ENCODE data around the gene TRIO. TPM values are rescaled to one million over a fixed set of nuclear protein-coding genes. Genes with fewer than 3 reads are reported as not detected.

The TRIO gene
- total and polyA plus RNA-seq, 2 donors (not counting 1 experiment from before 2014, with no cell fraction given): 134 to 281 TPM

DNA sequence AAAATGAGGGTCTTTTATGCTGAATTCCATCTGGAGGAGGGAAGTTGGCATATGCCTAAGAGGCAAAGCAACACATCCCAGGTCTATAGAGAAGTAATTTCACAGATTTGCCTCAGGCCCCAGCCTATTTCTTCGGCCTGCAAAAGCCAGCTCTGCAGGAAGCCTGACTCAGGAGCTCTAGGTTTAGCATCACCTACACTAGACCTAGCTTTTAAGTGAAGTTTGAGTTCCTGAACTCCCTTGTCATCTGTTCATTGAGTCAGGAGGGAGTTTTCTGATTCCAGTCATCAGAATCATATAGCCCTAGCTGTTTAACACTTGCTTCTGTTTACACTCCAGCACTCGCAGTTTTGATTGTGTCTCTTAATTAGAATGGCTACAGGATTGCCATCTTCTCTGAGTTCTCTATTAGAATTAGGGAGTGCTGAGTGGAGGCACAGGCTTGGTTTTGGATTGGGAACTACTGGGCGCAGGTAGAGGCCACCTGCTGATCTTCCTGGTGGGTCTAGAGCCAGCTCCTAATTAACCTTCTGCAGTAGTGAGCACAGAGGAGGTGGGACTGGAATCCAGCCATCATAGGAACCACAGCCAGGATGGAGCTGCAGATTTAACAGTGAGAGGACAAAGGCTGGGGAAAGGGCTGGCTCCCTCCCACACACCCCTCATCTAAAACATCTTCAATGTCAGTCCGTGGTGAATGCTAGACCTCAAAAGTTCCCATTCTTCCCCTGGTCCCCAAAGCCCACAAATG is 179.5 kb downstream of the TRIO start:
- Histone ChIP-seq H3K36me3 (ENCODE audit: control insufficient read depth, insufficient read depth, low read length) (peaks cover 16% of the 10 kb centered on the region), H3K9me3 (ENCODE audit: control insufficient read depth, insufficient read depth, low read depth, low read length) (no peaks in the 10 kb centered on the region), H3K27me3 (ENCODE audit: control insufficient read depth, insufficient read depth, low read length) (no peaks in the 10 kb centered on the region), H3K27ac (ENCODE audit: insufficient read depth, low read length) (no peak overlapping the region), H3K79me2 (ENCODE audit: control insufficient read depth, insufficient read depth, low read length) (peaks cover 68% of the 10 kb centered on the region), H3K4me1 (ENCODE audit: control insufficient read depth, extremely low read depth, insufficient read depth, low read length) (no peaks in the 10 kb centered on the region), H3K4me2 (ENCODE audit: extremely low read depth, insufficient read depth, low read length) (no peak overlapping the region), H3K4me3 (replicated peaks in 1 of 4; ENCODE audit: control extremely low read depth in 1 of 4, insufficient read depth in 1 of 4, low read depth in 3 of 4, low read length in 4 of 4) (no peak overlapping the region), H3K9ac (ENCODE audit: insufficient read depth, low read length) (no peak overlapping the region), H4K20me1 (ENCODE audit: control insufficient read depth, extremely low read depth, insufficient read depth, low read length) (no peaks in the 10 kb centered on the region), H2AFZ (ENCODE audit: low read length) (no peak overlapping the region)
- TF ChIP-seq EZH2 (IDR thresholded peaks at IDR 0.05; ENCODE audit: low read length, missing control alignments): no peak
- TF ChIP-seq CTCF (conservative IDR thresholded peaks at IDR 0.05 in 1 of 2, IDR thresholded peaks at IDR 0.05 in 1 of 2; ENCODE audit: low read depth in 1 of 2, low read length in 2 of 2): no peak
- peak in 1 of 2 donors; percentile 37 for DNase-seq (ENCODE audit: low read depth in 2 of 2)

GRCh38 chr5:14323466-14323865 is 180.3 kb downstream of the TRIO start:
- peaks cover 71% of the 10 kb centered on the region for H3K79me2 ChIP-seq (ENCODE audit: control insufficient read depth, insufficient read depth, low read length)
- no peak overlapping the region for H3K4me2 ChIP-seq (ENCODE audit: extremely low read depth, insufficient read depth, low read length)
- TF ChIP-seq EZH2 (IDR thresholded peaks at IDR 0.05; ENCODE audit: low read length, missing control alignments): no peak
- no peak for TF ChIP-seq CTCF (conservative IDR thresholded peaks at IDR 0.05 in 1 of 2, IDR thresholded peaks at IDR 0.05 in 1 of 2; ENCODE audit: low read depth in 1 of 2, low read length in 2 of 2)
- H2AFZ ChIP-seq (ENCODE audit: low read length): no peak overlapping the region
- no peaks in the 10 kb centered on the region for H4K20me1 ChIP-seq (ENCODE audit: control insufficient read depth, extremely low read depth, insufficient read depth, low read length)
- no peaks in the 10 kb centered on the region for H3K9me3 ChIP-seq (ENCODE audit: control insufficient read depth, insufficient read depth, low read depth, low read length)
- peaks cover 14% of the 10 kb centered on the region for H3K36me3 ChIP-seq (ENCODE audit: control insufficient read depth, insufficient read depth, low read length)
- no peaks in the 10 kb centered on the region for H3K27me3 ChIP-seq (ENCODE audit: control insufficient read depth, insufficient read depth, low read length)
- no peak overlapping the region for H3K27ac ChIP-seq (ENCODE audit: insufficient read depth, low read length)
- H3K4me3 ChIP-seq (replicated peaks in 1 of 4; ENCODE audit: control extremely low read depth in 1 of 4, insufficient read depth in 1 of 4, low read depth in 3 of 4, low read length in 4 of 4): no peak overlapping the region
- H3K4me1 ChIP-seq (ENCODE audit: control insufficient read depth, extremely low read depth, insufficient read depth, low read length): no peaks in the 10 kb centered on the region
- peak in 1 of 2 donors; percentile 86 for DNase-seq (ENCODE audit: low read depth in 2 of 2)
- no peak overlapping the region for H3K9ac ChIP-seq (ENCODE audit: insufficient read depth, low read length)

- DNase-seq (ENCODE audit: low read depth in 2 of 2): peak; percentile 36 to 63
- Histone ChIP-seq H3K9me3 (ENCODE audit: control insufficient read depth, insufficient read depth, low read depth, low read length) (no peaks in the 10 kb centered on the region), H3K4me2 (ENCODE audit: extremely low read depth, insufficient read depth, low read length) (no peak overlapping the region), H2AFZ (ENCODE audit: low read length) (no peak overlapping the region), H3K4me1 (ENCODE audit: control insufficient read depth, extremely low read depth, insufficient read depth, low read length) (no peaks in the 10 kb centered on the region), H4K20me1 (ENCODE audit: control insufficient read depth, extremely low read depth, insufficient read depth, low read length) (no peaks in the 10 kb centered on the region), H3K79me2 (ENCODE audit: control insufficient read depth, insufficient read depth, low read length) (peaks cover 69% of the 10 kb centered on the region), H3K9ac (ENCODE audit: insufficient read depth, low read length) (no peak overlapping the region), H3K4me3 (replicated peaks in 1 of 4; ENCODE audit: control extremely low read depth in 1 of 4, insufficient read depth in 1 of 4, low read depth in 3 of 4, low read length in 4 of 4) (no peak overlapping the region), H3K27me3 (ENCODE audit: control insufficient read depth, insufficient read depth, low read length) (no peaks in the 10 kb centered on the region), H3K27ac (ENCODE audit: insufficient read depth, low read length) (no peak overlapping the region), H3K36me3 (ENCODE audit: control insufficient read depth, insufficient read depth, low read length) (peaks cover 17% of the 10 kb centered on the region)
- TF ChIP-seq EZH2 (IDR thresholded peaks at IDR 0.05; ENCODE audit: low read length, missing control alignments) (no peak), CTCF (conservative IDR thresholded peaks at IDR 0.05 in 1 of 2, IDR thresholded peaks at IDR 0.05 in 1 of 2; ENCODE audit: low read depth in 1 of 2, low read length in 2 of 2) (no peak)
Observed at GRCh38 chr5:14325369-14325768, 182.2 kb downstream of the TRIO start.
